GM12878 (cell line): ENCODE data around the gene URB1. TPM values are rescaled to one million over a fixed set of nuclear protein-coding genes. Genes with fewer than 3 reads are reported as not detected.

Source experiments
- ATAC-seq: fragments of 200-7000 bp; cut with Tn5 transposase; 3 replicates; pipeline ENCODE4 v1.9.1; 2020; ENCODE audit warnings: mild to moderate bottlenecking, moderate library complexity
- BruUV-seq: library from RNA; stranded (reverse); fragments of 400-500 nt; replicated peaks from 2 replicates; lab custom pipeline; 2021; lab: Mats Ljungman, UMichigan
- CTCF ChIA-PET: fragments of 300-600 bp; sonication (Branson Sonifier 250); formaldehyde crosslinking; extraction: SDS; loops from one replicate; lab custom pipeline; 2021; ENCODE audit warnings: inconsistent platforms; lab: Yijun Ruan, JAX
- POLR2A ChIA-PET: fragments of 350-600 bp; formaldehyde crosslinking; extraction: SDS; loops from one replicate; lab custom pipeline; 2021; ENCODE audit warnings: inconsistent platforms; lab: Charles Lee
- RAD21 ChIA-PET: fragments of 300-600 bp; sonication (Branson Sonifier 250); formaldehyde crosslinking; loops from one replicate; lab custom pipeline; 2023; ENCODE audit warnings: antibody characterized with exemption; ENCODE audit not compliant: unreplicated experiment; lab: Charles Lee
- SMC1A ChIA-PET: fragments of 300-600 bp; sonication (Branson Sonifier 250); formaldehyde crosslinking; loops from one replicate; lab custom pipeline; 2023; ENCODE audit not compliant: unreplicated experiment, uncharacterized antibody; lab: Charles Lee
- DNase-seq: peaks from one replicate; pipeline ENCODE4 v3.0.0-alpha.2; 2011; ENCODE audit warnings: low read depth, low spot score
- FAIRE-seq: peaks from 3 replicates; lab custom pipeline; 2011; peaks lifted over from hg19 to GRCh38; lab: Jason Lieb, UNC
- H2AFZ ChIP-seq: 2 replicates; pipeline ENCODE4 v1.6.0; 2011; ENCODE audit warnings: low read depth, low read length, control low read depth; ENCODE audit not compliant: control insufficient read depth
- H3K27ac ChIP-seq: 2 replicates; pipeline ENCODE4 v1.5.1; 2011; ENCODE audit warnings: control low read depth; ENCODE audit not compliant: control insufficient read depth, insufficient read depth
- H3K27me3 ChIP-seq, 2 experiments: replicated peaks in 1 of 2; 2 replicates each; pipeline versions ENCODE4 v1.6.0 to v1.6.1; 2011; ENCODE audit warnings: low read length in 1 of 2; ENCODE audit not compliant: control insufficient read depth in 2 of 2, insufficient read depth in 2 of 2
- H3K36me3 ChIP-seq, 2 experiments: 2 replicates each; pipeline ENCODE4 v1.5.1; 2011; ENCODE audit warnings: low read length in 1 of 2; ENCODE audit not compliant: control insufficient read depth in 2 of 2, insufficient read depth in 2 of 2
- H3K4me1 ChIP-seq: 2 replicates; pipeline ENCODE4 v1.6.1; 2011; ENCODE audit warnings: mild to moderate bottlenecking, low read length, moderate library complexity, mixed read lengths; ENCODE audit not compliant: control insufficient read depth, insufficient read depth
- H3K4me2 ChIP-seq: 2 replicates; pipeline ENCODE4 v1.6.0; 2011; ENCODE audit warnings: control low read depth; ENCODE audit not compliant: control insufficient read depth, insufficient read depth
- H3K4me3 ChIP-seq: fragments of 200-600 bp; sonication (generic); 2 replicates; pipeline ENCODE4 v1.5.1; 2016
- H3K79me2 ChIP-seq: 2 replicates; pipeline ENCODE4 v1.6.0; 2011; ENCODE audit warnings: low read length; ENCODE audit not compliant: control insufficient read depth, insufficient read depth
- H3K9ac ChIP-seq: 2 replicates; pipeline ENCODE4 v1.8.0; 2011; ENCODE audit warnings: low read length, control low read depth, mixed read lengths; ENCODE audit not compliant: control insufficient read depth, insufficient read depth
- H3K9me3 ChIP-seq: replicated peaks from 3 replicates; pipeline ENCODE4 v1.5.1; 2011; ENCODE audit warnings: mild to moderate bottlenecking, low read length; ENCODE audit not compliant: control insufficient read depth, insufficient read depth
- H4K20me1 ChIP-seq: 2 replicates; pipeline ENCODE4 v1.6.0; 2011; ENCODE audit not compliant: control insufficient read depth, insufficient read depth
- ASH2L ChIP-seq: fragments of 300-600, 200-600 bp; sonication (generic); IDR thresholded peaks from 2 replicates; pipeline ENCODE4 v1.6.1; 2017; ENCODE audit warnings: low read depth, mild to moderate bottlenecking, borderline replicate concordance
- ATF2 ChIP-seq: IDR thresholded peaks from 2 replicates; pipeline ENCODE4 v1.6.1; 2012; ENCODE audit warnings: low read length, inconsistent platforms
- CEBPZ ChIP-seq: fragments of 150-350 bp; IDR thresholded peaks from 2 replicates; pipeline ENCODE4 v1.6.1; 2016; ENCODE audit warnings: low read depth, low read length
- MYC ChIP-seq: IDR thresholded peaks from 2 replicates; pipeline ENCODE4 v1.6.1; 2011; ENCODE audit warnings: mild to moderate bottlenecking, low read length, moderate library complexity, inconsistent platforms; ENCODE audit not compliant: insufficient read depth, insufficient replicate concordance, insufficient read length, severe bottlenecking
- NRF1 ChIP-seq: conservative IDR thresholded peaks from 2 replicates; pipeline ENCODE4 v1.6.1; 2011; ENCODE audit warnings: mild to moderate bottlenecking, low read depth, low read length, improper control_type of control experiment
- RELA ChIP-seq: fragments of 450-650 bp; IDR thresholded peaks from 2 replicates; pipeline ENCODE4 v1.8.0; 2014; ENCODE audit warnings: borderline replicate concordance; ENCODE audit not compliant: partially characterized antibody
- SMC3 ChIP-seq: IDR thresholded peaks from 2 replicates; pipeline ENCODE4 v1.6.1; 2011; ENCODE audit warnings: low read length, improper control_type of control experiment, borderline replicate concordance
- WGBS: methylation state at CpG from one replicate; pipeline ENCODE4 v1.1.6; 2016; ENCODE audit warnings: low lambda C conversion rate; ENCODE audit not compliant: insufficient replicate concordance, insufficient coverage; ENCODE audit errors: missing lambda C conversion rate; 5-methylcytosine and 5-hydroxymethylcytosine counted together
- in situ Hi-C: fragments of 300-500 bp; cut with MboI; formaldehyde crosslinking; loops from 9 replicates; pipeline ENCODE4 v1.14.3; 2018; ENCODE audit warnings: mixed read lengths
- intact Hi-C: fragments of 100-400 bp; cut with micrococcal nuclease; formaldehyde crosslinking; loops from one replicate; pipeline ENCODE4 v1.14.2; 2022; ENCODE audit not compliant: unreplicated experiment
- polyA plus RNA-seq, 11 experiments: library from polyadenylated mRNA; depleted of rRNA in 4 of 11; unstranded in 6 of 11; stranded (reverse) in 5 of 11; fragments of >200 nt; fragmentation: Nextera tagmentation in 4 of 11; fragmentation: Illumina TruSeq in 1 of 11; extraction: Ambion mirVana in 4 of 11; extraction: Trizol in 1 of 11; gene quantifications; 1 replicate in 1 of 11; 2 replicates in 10 of 11; pipeline versions ENCODE4 v1.2.1 to v1.2.3, GENCODE V29; 2011 to 2016; ENCODE audit warnings: inconsistent platforms in 2 of 11, missing spikeins in 2 of 11, low read depth in 1 of 11
- total RNA-seq, 4 experiments: library from RNA; depleted of rRNA in 3 of 4; stranded (reverse); fragments of >200 nt in 3 of 4; fragmentation: Illumina TruSeq in 1 of 4; extraction: Trizol in 1 of 4; gene quantifications; 2 replicates each; pipeline versions ENCODE4 v1.2.1 to v1.2.3, GENCODE V29; 2013 to 2021
- TF ChIP-seq, protein P1 (sequence below): fragments of 450-650 bp; formaldehyde crosslinking; IDR thresholded peaks from 2 replicates; pipeline ENCODE4 v1.4.0; 2020; ENCODE audit warnings: mild to moderate bottlenecking, moderate library complexity
- TF ChIP-seq, protein P2 (sequence below): fragments of 450-650 bp; IDR thresholded peaks from 2 replicates; pipeline ENCODE4 v1.6.1; 2016; ENCODE audit warnings: mild to moderate bottlenecking
- TF ChIP-seq, protein P3 (sequence below): IDR thresholded peaks from 2 replicates; pipeline ENCODE4 v1.6.1; 2012; ENCODE audit warnings: mild to moderate bottlenecking, low read depth, low read length

URB1 gene
- total and polyA plus RNA-seq, 10 of the 15 experiments (the other 5 are each of a cell fraction or from before 2014, with no cell fraction given): 0.56 to 23.2 (median 8.9) TPM

DNA sequence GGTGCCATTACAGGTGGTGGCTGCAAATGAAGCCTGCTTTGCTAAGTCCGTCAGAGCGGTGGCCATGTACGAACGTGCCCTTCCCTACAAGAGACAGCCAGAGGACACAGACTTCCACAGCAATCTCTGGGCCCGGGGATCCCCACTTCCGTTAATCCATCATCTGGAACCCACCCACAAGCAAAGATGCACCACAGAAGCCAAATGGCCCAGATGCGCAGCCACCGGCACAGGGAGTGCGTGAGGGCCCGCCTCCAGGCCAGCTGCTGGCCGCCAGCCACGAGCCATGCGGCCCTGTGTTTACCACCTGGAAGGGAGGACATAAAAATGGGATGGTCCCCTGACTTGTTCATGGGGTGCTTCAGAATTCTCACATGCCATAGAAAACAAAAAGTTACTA lies 72.1 kb downstream of the URB1 start:
- POLR2A ChIA-PET: no interaction called here
- H4K20me1 ChIP-seq: no peaks in the 10 kb centered on the region
- H2AFZ ChIP-seq: no peak overlapping the region
- in situ Hi-C loops: no loop called here
- H3K36me3 ChIP-seq: peaks cover 41 to 50% of the 10 kb centered on the region in 2 experiments
- no peak overlapping the region for H3K4me2 ChIP-seq
- FAIRE-seq (no peak), DNase-seq (no peak), ATAC-seq (no peak)
- 98% methylated on average over 13 of the region's 13 CpGs for WGBS
- H3K4me3 ChIP-seq: no peak overlapping the region
- intact Hi-C loops: no loop called here
- H3K9me3 ChIP-seq: no peaks in the 10 kb centered on the region
- H3K79me2 ChIP-seq: no peaks in the 10 kb centered on the region
- H3K27ac ChIP-seq: no peak overlapping the region
- no peaks in the 10 kb centered on the region for H3K4me1 ChIP-seq
- CTCF ChIA-PET: no interaction called here
- H3K9ac ChIP-seq: no peak overlapping the region
- H3K27me3 ChIP-seq: no peaks in the 10 kb centered on the region
- RAD21 ChIA-PET: no interaction called here
- SMC1A ChIA-PET: no interaction called here
- BruUV-seq: no TSS peak
- TF ChIP-seq CEBPZ (no peak), ATF2 (no peak), MYC (no peak), RELA (no peak), ASH2L (no peak), SMC3 (no peak), NRF1 (no peak)
- TF ChIP-seq, protein P1, sequence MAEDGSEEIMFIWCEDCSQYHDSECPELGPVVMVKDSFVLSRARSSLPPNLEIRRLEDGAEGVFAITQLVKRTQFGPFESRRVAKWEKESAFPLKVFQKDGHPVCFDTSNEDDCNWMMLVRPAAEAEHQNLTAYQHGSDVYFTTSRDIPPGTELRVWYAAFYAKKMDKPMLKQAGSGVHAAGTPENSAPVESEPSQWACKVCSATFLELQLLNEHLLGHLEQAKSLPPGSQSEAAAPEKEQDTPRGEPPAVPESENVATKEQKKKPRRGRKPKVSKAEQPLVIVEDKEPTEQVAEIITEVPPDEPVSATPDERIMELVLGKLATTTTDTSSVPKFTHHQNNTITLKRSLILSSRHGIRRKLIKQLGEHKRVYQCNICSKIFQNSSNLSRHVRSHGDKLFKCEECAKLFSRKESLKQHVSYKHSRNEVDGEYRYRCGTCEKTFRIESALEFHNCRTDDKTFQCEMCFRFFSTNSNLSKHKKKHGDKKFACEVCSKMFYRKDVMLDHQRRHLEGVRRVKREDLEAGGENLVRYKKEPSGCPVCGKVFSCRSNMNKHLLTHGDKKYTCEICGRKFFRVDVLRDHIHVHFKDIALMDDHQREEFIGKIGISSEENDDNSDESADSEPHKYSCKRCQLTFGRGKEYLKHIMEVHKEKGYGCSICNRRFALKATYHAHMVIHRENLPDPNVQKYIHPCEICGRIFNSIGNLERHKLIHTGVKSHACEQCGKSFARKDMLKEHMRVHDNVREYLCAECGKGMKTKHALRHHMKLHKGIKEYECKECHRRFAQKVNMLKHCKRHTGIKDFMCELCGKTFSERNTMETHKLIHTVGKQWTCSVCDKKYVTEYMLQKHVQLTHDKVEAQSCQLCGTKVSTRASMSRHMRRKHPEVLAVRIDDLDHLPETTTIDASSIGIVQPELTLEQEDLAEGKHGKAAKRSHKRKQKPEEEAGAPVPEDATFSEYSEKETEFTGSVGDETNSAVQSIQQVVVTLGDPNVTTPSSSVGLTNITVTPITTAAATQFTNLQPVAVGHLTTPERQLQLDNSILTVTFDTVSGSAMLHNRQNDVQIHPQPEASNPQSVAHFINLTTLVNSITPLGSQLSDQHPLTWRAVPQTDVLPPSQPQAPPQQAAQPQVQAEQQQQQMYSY (CRISPR knock-in tag): no peak
- TF ChIP-seq, protein P2, sequence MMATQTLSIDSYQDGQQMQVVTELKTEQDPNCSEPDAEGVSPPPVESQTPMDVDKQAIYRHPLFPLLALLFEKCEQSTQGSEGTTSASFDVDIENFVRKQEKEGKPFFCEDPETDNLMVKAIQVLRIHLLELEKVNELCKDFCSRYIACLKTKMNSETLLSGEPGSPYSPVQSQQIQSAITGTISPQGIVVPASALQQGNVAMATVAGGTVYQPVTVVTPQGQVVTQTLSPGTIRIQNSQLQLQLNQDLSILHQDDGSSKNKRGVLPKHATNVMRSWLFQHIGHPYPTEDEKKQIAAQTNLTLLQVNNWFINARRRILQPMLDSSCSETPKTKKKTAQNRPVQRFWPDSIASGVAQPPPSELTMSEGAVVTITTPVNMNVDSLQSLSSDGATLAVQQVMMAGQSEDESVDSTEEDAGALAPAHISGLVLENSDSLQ: no peak
- TF ChIP-seq, protein P3, sequence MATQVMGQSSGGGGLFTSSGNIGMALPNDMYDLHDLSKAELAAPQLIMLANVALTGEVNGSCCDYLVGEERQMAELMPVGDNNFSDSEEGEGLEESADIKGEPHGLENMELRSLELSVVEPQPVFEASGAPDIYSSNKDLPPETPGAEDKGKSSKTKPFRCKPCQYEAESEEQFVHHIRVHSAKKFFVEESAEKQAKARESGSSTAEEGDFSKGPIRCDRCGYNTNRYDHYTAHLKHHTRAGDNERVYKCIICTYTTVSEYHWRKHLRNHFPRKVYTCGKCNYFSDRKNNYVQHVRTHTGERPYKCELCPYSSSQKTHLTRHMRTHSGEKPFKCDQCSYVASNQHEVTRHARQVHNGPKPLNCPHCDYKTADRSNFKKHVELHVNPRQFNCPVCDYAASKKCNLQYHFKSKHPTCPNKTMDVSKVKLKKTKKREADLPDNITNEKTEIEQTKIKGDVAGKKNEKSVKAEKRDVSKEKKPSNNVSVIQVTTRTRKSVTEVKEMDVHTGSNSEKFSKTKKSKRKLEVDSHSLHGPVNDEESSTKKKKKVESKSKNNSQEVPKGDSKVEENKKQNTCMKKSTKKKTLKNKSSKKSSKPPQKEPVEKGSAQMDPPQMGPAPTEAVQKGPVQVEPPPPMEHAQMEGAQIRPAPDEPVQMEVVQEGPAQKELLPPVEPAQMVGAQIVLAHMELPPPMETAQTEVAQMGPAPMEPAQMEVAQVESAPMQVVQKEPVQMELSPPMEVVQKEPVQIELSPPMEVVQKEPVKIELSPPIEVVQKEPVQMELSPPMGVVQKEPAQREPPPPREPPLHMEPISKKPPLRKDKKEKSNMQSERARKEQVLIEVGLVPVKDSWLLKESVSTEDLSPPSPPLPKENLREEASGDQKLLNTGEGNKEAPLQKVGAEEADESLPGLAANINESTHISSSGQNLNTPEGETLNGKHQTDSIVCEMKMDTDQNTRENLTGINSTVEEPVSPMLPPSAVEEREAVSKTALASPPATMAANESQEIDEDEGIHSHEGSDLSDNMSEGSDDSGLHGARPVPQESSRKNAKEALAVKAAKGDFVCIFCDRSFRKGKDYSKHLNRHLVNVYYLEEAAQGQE: no peak
